SIG-M5 treated with dmso at 0.1 percent for 504 hours (cell line): ENCODE data around the gene SNX24.

ENCODE experiments used
- DNase-seq: peaks from one replicate; lab custom pipeline; 2025; ENCODE audit not compliant: unreplicated experiment; lab: John Stamatoyannopoulos, UW

Gene SNX24

GRCh38 chr5:122915717-122916461 lies 70.5 kb downstream of the SNX24 start:
- no peak for DNase-seq

- no peak for DNase-seq
Measured at GRCh38 chr5:122916490-122916889, 71.1 kb downstream of the SNX24 start.

- no peak for DNase-seq
Measured at GRCh38 chr5:122919969-122920368, 74.6 kb downstream of the SNX24 start.

GRCh38 chr5:122921826-122922225 lies 76.4 kb downstream of the SNX24 start:
- no peak for DNase-seq

- no peak for DNase-seq
Measured at GRCh38 chr5:122924203-122924602, 78.8 kb downstream of the SNX24 start.

GRCh38 chr5:122924719-122925395 lies 79.4 kb downstream of the SNX24 start:
- DNase-seq = no peak

- DNase-seq = no peak
Measured at GRCh38 chr5:122929001-122929400, 83.6 kb downstream of the SNX24 start.

GRCh38 chr5:122929980-122930379 lies 84.6 kb downstream of the SNX24 start:
- DNase-seq = no peak

- no peak for DNase-seq
Measured at GRCh38 chr5:122933956-122934355, 88.5 kb downstream of the SNX24 start.

GRCh38 chr5:122936088-122936487 lies 90.7 kb downstream of the SNX24 start:
- no peak for DNase-seq

- no peak for DNase-seq
Measured at GRCh38 chr5:122937914-122938313, 92.5 kb downstream of the SNX24 start.

GRCh38 chr5:122940890-122941289 lies 95.5 kb downstream of the SNX24 start:
- DNase-seq = no peak

GRCh38 chr5:122941737-122942136 lies 96.3 kb downstream of the SNX24 start:
- DNase-seq = no peak

- no peak for DNase-seq
Measured at GRCh38 chr5:122942164-122942914, 96.9 kb downstream of the SNX24 start.

GRCh38 chr5:122943050-122943698 lies 97.8 kb downstream of the SNX24 start:
- DNase-seq = no peak

- DNase-seq = no peak
Measured at GRCh38 chr5:122944051-122944450, 98.6 kb downstream of the SNX24 start.

- no peak for DNase-seq
Measured at GRCh38 chr5:122947372-122947771, 102.0 kb downstream of the SNX24 start.

- DNase-seq = no peak
Measured at GRCh38 chr5:122947772-122948171, 102.4 kb downstream of the SNX24 start.

GRCh38 chr5:122948319-122948718 lies 102.9 kb downstream of the SNX24 start:
- DNase-seq = no peak

- DNase-seq = no peak
Measured at GRCh38 chr5:122951658-122952057, 106.2 kb downstream of the SNX24 start.

- no peak for DNase-seq
Measured at GRCh38 chr5:122954719-122955118, 109.3 kb downstream of the SNX24 start.
